NCI-H446 treated with DMSO at 0.1 percent for 48 hours (cell line): ENCODE results near the gene CD55.

ENCODE experiments used
- DNase-seq: peaks from one replicate; lab custom pipeline; 2025; lab: John Stamatoyannopoulos, UW

Gene CD55, protein sequence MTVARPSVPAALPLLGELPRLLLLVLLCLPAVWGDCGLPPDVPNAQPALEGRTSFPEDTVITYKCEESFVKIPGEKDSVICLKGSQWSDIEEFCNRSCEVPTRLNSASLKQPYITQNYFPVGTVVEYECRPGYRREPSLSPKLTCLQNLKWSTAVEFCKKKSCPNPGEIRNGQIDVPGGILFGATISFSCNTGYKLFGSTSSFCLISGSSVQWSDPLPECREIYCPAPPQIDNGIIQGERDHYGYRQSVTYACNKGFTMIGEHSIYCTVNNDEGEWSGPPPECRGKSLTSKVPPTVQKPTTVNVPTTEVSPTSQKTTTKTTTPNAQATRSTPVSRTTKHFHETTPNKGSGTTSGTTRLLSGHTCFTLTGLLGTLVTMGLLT

DNA sequence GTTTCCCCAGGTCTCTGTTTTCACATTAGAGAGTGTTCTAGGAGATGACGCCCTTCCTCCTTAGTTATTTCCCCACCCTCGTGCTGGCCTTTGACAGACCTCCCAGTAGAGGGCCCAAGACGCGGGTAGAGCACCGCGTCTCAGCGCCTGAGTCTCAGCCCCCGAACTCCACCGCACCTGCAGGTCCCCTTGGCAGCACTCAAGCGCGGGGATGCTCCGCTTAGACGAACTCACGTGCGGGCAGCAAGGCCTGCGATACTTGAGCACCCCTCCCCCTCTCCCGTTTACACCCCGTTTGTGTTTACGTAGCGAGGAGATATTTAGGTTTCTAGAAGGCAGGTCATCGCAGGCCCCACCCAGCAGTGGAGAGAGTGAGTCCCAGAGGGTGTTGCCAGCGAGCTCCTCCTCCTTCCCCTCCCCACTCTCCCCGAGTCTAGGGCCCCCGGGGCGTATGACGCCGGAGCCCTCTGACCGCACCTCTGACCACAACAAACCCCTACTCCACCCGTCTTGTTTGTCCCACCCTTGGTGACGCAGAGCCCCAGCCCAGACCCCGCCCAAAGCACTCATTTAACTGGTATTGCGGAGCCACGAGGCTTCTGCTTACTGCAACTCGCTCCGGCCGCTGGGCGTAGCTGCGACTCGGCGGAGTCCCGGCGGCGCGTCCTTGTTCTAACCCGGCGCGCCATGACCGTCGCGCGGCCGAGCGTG lies at the start of gene CD55:
TSS of gene CD55 (plus strand) at position 600 of the 711 bp plus-strand sequence. CDS start at position 688, 88 bp downstream.
- DNase-seq, result no peak

- DNase-seq, result no peak
Measured at GRCh38 chr1:207274882-207275281, 46.6 kb upstream of the CD55 start.

- no peak for DNase-seq
Measured at GRCh38 chr1:207276465-207276864, 45.0 kb upstream of the CD55 start.

DNA sequence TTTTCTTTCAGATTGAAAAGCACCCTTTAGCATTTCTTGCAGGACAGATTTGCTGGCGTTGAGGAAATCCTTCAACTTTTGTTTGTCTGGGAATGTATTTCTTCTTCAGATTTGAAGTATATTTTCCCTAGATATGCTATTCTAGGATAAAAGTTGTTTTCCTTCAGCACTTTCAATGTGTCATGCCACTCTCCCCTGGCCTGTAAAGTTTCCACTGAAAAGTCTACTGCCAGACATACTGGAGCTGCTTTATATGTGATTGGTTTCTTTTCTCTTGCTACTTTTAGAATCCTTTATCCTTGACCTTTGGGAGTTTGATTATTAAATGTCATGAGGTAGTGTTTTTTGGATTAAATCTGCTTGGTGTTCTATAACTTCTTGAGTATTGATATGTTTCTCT lies 44.2 kb upstream of the CD55 start:
- no peak for DNase-seq

DNA sequence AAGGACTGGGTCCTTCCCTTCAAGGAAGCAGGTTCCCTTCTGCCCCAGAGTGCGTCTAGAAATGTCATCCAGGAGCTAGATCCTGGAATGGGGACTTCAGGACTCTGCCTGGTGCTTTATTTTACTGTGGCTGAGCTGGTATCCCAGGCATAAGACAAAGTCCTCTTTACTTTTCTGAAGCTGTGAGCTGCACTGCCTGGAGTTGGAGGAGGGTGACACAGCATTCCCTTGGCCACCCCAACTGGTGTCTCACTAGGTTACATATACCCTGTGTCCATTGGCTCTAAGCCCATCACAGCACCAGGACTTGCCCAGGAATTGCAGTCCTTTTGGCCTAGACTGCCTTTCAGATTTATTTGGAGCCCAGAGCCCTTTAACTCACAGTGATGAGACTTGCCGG lies 41.8 kb upstream of the CD55 start:
- DNase-seq, result no peak

- no peak for DNase-seq
Measured at GRCh38 chr1:207280706-207281105, 40.8 kb upstream of the CD55 start.

DNA sequence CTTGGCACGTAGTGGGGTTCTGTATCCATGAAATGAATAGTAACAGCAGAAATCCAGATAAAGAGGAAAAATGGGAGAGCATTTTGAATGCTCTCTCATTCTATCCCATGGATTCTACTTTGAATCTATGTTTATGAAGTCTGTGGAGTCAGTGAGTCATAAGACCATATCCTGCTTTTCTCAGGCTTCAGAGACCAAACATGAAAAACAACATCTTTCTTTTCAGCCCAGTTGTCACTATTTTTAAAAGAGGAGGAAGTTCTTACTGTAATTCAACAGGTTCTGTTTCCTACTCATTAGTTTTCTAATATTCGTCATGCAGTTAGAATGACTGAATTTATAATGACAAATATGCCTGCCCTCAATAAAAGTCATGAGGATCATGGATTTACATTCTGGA lies 39.4 kb upstream of the CD55 start:
- no peak for DNase-seq

DNA sequence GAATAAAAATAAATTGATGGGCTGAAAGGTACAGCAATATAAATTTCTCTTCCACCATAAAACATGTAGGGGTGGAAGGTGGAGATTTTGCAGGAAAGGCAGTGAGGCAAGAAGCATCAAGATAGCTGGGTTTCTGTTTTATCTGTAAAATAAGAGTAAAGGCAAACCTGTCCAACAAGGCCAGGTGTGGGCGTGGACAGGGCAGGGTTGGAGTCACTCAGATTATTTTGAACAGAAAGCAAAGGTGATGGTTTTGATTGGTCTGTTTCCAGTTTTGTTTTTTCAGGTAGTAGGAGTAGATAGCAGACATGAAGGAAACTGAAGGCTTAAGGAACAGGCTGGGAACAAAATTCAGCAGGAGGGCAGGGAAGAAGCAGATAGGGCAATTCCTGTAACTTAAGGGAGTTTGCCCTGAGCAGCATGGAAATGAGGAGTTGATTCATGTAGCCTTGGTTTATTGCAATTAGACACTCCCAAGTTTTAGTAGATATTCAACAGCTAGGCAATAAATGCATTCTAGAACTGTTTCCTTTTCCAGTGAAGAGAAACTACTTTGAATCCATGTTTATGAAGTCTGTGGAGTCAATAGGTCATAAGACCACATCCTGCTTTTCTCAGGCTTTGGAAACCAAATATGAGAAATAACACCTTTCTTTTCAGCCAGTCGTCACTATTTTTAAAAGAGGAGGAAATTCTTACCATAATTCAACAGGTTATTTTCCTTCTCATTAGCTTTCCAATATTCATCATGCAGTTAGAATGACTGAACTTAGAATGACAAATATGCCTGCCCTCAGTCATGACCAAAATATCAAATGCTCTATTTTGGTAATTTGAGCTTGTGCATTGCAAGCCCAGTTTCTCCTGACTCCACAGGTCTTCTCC lies 38.7 kb upstream of the CD55 start:
- no peak for DNase-seq

- no peak for DNase-seq
Measured at GRCh38 chr1:207283421-207283820, 38.1 kb upstream of the CD55 start.

DNA sequence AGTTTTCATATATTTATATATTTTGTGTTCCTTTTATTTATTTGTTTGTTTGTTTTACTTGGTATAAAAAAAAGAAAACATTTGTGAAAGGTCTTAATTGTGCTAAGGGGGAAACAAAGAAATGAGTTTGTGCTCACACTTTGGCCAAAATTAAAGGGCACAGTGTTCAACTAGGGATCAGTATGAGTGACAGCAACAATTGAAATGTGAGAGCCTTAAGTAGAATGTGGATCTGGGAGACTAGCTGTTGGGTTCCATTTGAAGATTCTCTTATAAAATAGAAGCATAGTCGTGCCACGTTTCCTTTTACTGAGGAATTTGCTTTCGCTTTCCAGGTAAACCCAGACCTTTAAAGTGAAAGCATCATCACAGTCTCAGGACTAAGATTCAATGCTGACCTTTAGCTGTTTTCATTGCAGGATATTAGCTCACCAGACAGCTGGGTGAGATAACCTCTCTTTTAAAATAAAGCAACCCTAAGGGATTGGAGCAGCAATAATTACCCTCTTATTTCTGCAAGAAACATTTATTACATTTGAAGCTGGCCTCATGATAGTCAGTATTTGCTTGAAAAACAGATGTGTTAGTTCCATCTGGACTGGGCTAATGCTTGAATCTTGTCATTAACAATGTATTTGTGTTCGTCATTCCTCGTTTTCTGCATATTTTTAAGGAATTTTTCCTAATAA lies 37.1 kb upstream of the CD55 start:
- no peak for DNase-seq

DNA sequence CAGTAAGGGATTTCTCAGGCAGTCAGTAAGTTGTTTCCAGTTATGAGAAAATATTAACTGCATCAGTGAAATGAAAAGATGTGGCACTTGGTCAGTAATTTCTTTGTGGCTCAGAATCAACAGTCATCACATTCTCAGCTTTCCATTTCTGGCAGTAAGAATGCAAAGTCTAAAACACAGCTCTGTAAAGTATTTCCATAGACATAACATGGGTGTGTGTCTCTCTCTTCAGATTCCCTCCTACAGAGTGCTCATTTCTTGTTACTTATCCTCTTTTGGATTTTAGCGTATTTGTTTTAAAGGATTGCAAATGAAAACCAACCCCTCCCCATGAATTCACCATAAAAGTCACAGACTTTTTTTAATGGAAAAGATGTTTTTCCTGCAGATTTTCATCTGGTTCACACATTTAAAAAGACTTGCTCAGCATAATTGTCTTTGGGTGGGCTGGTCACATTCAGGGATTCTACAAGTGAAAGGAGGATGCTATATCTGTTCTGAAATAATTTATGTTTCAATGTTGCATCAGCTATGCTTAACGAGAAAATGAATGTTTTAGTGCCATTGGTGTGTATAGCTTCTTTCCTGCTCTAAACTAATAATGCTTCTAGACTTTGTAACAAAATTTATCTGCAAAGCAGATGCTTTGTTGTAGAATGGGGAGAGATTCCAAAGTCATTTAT lies 34.6 kb upstream of the CD55 start:
- no peak for DNase-seq

- no peak for DNase-seq
Measured at GRCh38 chr1:207288315-207288714, 33.2 kb upstream of the CD55 start.

GRCh38 chr1:207289756-207290155 lies 31.7 kb upstream of the CD55 start:
- DNase-seq, result no peak

- DNase-seq, result no peak
Measured at GRCh38 chr1:207291723-207292122, 29.8 kb upstream of the CD55 start.

GRCh38 chr1:207298186-207298585 lies 23.3 kb upstream of the CD55 start:
- DNase-seq, result no peak

- no peak for DNase-seq
Measured at GRCh38 chr1:207298636-207299398, 22.7 kb upstream of the CD55 start.

DNA sequence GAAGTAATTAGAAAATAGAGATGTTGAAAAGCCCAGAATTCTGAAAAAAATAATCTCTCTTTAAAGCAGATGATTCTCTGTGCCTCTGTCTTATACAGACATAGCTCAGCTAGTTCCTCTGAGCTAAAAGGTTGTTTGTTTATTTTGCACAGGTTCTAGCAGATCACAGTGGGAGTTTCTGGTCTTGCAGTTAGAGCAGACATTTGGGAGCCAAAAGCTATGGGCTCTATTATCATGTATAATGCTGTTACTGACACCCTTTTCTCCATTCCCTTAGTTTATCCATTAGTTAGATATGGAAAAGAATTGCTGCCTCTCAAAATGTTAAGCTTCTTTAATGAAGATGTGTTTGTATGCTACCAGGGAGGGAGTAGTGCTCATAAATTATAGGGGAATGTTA lies 20.5 kb upstream of the CD55 start:
- no peak for DNase-seq

DNA sequence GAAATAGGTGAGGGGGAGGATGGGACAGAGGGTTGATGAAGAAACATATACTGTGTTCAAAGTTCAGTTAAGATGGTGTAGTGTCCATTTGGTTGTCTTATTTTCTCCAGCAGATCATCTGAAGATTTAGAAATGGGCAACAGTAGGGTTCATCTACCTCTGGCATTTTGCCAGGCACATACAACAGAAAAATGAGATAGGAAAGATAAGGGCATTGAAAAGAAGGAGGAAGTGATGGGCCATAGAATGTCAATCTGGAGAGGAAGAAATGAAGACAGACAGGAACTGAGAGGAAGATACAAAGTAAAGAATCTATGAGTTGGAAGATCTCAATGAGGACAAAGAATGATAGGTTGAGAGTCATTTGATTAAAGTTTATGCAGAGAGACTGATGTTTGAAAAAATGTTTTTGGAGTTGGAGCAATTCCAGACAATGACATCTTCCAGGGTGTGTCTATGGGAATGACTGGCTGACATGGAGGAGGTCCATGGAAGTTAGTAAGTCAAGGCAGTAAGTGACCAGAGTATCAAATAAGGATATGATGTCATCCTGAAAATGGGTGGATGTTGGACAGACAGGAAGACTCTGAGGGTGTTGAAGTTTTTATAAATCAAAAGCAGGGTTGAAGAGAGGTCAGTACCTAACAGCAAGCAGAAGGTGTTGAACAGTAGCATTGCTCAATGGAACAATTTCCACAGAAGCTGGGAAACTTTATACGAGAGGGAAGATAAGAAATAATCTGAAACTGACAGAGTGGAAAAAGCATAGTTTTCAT lies 18.7 kb upstream of the CD55 start:
- no peak for DNase-seq

DNA sequence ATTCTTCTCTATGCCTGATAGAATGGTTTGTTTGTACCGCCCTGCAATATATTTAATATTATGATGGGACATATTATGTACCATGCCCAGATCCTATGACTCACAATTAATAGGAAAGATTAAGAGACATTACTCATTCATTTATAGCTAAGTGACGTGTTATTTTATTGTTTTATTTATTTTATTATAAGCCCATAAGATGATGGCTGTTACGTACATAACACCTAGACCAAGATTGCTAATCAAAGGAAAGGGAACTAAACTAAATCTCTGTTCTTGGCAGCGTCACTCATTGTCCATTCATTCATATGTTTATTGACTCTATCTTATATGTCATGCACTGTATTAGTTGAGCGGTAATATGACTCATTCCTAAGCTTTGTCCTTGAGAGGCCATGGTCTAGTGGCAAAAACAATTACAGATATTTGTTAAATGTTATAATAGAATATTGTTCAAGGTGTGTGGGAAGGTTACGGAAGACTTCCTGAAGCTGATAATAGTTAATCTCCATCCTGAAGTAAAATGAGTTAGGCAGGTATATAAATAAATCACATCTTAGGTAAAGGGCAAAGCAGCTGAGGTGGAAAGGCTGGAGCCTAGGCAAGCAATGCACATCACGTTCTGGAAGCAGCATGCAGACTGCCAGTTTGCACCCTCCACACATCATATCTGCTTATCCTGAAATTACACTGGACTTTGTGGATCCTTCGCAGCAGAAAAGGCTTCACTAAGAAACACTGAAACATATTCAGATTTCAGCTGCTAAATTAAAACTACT lies 16.6 kb upstream of the CD55 start:
- DNase-seq, result no peak
